OCI-LY3 (cell line): Measurements from ENCODE around the gene PAFAH1B2.
A peak's percentile ranks its signal among the peaks of the same experiment; 100 is the strongest.

Experiments
- H2AFZ ChIP-seq: fragments of 200-600, 300-600 bp; shearing (Covaris generic); 2 replicates; pipeline ENCODE4 v1.6.0; 2014; ENCODE audit warnings: antibody characterized with exemption, low read depth, low read length
- H3K27ac ChIP-seq: fragments of 200-600, 300-600 bp; sonication (generic); 2 replicates; pipeline ENCODE4 v1.5.1; 2014; ENCODE audit warnings: mild to moderate bottlenecking, low read length, moderate library complexity, mixed read lengths
- H3K27me3 ChIP-seq: fragments of 200-600, 300-600 bp; sonication (generic); 2 replicates; pipeline ENCODE4 v1.6.1; 2014; ENCODE audit warnings: low read depth, low read length, mixed read lengths
- H3K36me3 ChIP-seq: fragments of 200-600, 300-600 bp; sonication (generic); replicated peaks from 2 replicates; pipeline ENCODE3; 2014; ENCODE audit warnings: low read depth, low read length, mixed read lengths
- H3K4me1 ChIP-seq: fragments of 300-600, 200-600 bp; sonication (generic); 2 replicates; pipeline ENCODE4 v1.6.1; 2014; ENCODE audit warnings: low read length, mixed read lengths
- H3K4me2 ChIP-seq: fragments of 200-600, 300-600 bp; sonication (generic); 2 replicates; pipeline ENCODE4 v1.6.1; 2014; ENCODE audit warnings: low read length, mixed read lengths
- H3K4me3 ChIP-seq: fragments of 300-600, 200-600 bp; sonication (generic); 2 replicates; pipeline ENCODE4 v1.5.1; 2014; ENCODE audit warnings: antibody characterized with exemption, mild to moderate bottlenecking, low read length, moderate library complexity
- H3K79me2 ChIP-seq: fragments of 300-600, 200-600 bp; shearing (Covaris generic); 2 replicates; pipeline ENCODE4 v1.6.1; 2014; ENCODE audit warnings: mild to moderate bottlenecking, low read length, mixed read lengths
- H3K9ac ChIP-seq: fragments of 300-600, 200-600 bp; shearing (Covaris generic); 2 replicates; pipeline ENCODE4 v1.6.0; 2014; ENCODE audit warnings: mild to moderate bottlenecking, low read length, moderate library complexity
- H3K9me3 ChIP-seq: fragments of 200-600, 300-600 bp; shearing (Covaris generic); 2 replicates; pipeline ENCODE4 v1.6.1; 2014; ENCODE audit warnings: low read length, mixed read lengths; ENCODE audit not compliant: insufficient read depth
- H4K20me1 ChIP-seq: fragments of 200-600, 300-600 bp; sonication (generic); 2 replicates; pipeline ENCODE4 v1.6.1; 2016; ENCODE audit warnings: low read length, mixed read lengths; ENCODE audit not compliant: insufficient read depth
- CTCF ChIP-seq: fragments of 200-600, 300-600 bp; sonication (generic); IDR thresholded peaks from 2 replicates; pipeline ENCODE4 v1.5.1; 2014; ENCODE audit warnings: antibody characterized with exemption, low read length, low read depth
- EZH2phosphoT487 ChIP-seq: fragments of 200-600 bp; shearing (Covaris generic); IDR thresholded peaks from 2 replicates; pipeline ENCODE4 v1.6.1; 2018; ENCODE audit warnings: antibody characterized with exemption, mixed run types, low read depth

PAFAH1B2 gene

GRCh38 chr11:117160826-117161225 lies 16.7 kb downstream of the PAFAH1B2 start:
- Histone ChIP-seq H3K4me1 (peaks cover 16% of the 10 kb centered on the region), H2AFZ (no peak overlapping the region), H3K36me3 (peaks cover 47% of the 10 kb centered on the region), H3K9me3 (no peaks in the 10 kb centered on the region), H3K4me2 (no peak overlapping the region), H3K4me3 (no peak overlapping the region), H3K27me3 (no peaks in the 10 kb centered on the region), H3K79me2 (peaks cover 58% of the 10 kb centered on the region), H4K20me1 (peaks cover 20% of the 10 kb centered on the region), H3K9ac (no peak overlapping the region), H3K27ac (peak overlapping the region; percentile 32; the same call in 1 of the 2 replicates)
- TF ChIP-seq CTCF (no peak), EZH2phosphoT487 (no peak)

- H3K36me3 ChIP-seq, result peaks cover 54% of the 10 kb centered on the region
- H2AFZ ChIP-seq, result no peak overlapping the region
- H3K4me3 ChIP-seq, result no peak overlapping the region
- H3K27ac ChIP-seq, result no peak overlapping the region
- no peaks in the 10 kb centered on the region for H3K4me1 ChIP-seq
- no peak overlapping the region for H3K9ac ChIP-seq
- no peak overlapping the region for H3K4me2 ChIP-seq
- no peaks in the 10 kb centered on the region for H3K27me3 ChIP-seq
- H4K20me1 ChIP-seq, result no peaks in the 10 kb centered on the region; the same call in 1 of the 2 replicates
- no peak for TF ChIP-seq CTCF
- TF ChIP-seq EZH2phosphoT487, result no peak
- no peaks in the 10 kb centered on the region for H3K9me3 ChIP-seq
- H3K79me2 ChIP-seq, result peaks cover 6% of the 10 kb centered on the region; the same call in 1 of the 2 replicates
Measured at GRCh38 chr11:117166491-117166890, 22.4 kb downstream of the PAFAH1B2 start.

- no peak overlapping the region for H3K4me3 ChIP-seq
- H3K27me3 ChIP-seq, result no peaks in the 10 kb centered on the region
- H3K27ac ChIP-seq, result no peak overlapping the region
- peaks cover 40% of the 10 kb centered on the region for H3K36me3 ChIP-seq
- H3K9ac ChIP-seq, result no peak overlapping the region
- H2AFZ ChIP-seq, result no peak overlapping the region
- no peak overlapping the region for H3K4me2 ChIP-seq
- H3K9me3 ChIP-seq, result no peaks in the 10 kb centered on the region
- TF ChIP-seq CTCF (no peak), EZH2phosphoT487 (no peak)
- no peaks in the 10 kb centered on the region for H4K20me1 ChIP-seq
- no peaks in the 10 kb centered on the region for H3K79me2 ChIP-seq
- no peaks in the 10 kb centered on the region for H3K4me1 ChIP-seq
Measured at GRCh38 chr11:117169736-117170135, 25.6 kb downstream of the PAFAH1B2 start.

- Histone ChIP-seq H3K9me3 (no peaks in the 10 kb centered on the region), H3K27ac (no peak overlapping the region), H4K20me1 (no peaks in the 10 kb centered on the region), H3K4me3 (no peak overlapping the region), H3K4me2 (no peak overlapping the region), H3K27me3 (no peaks in the 10 kb centered on the region), H2AFZ (no peak overlapping the region), H3K79me2 (no peaks in the 10 kb centered on the region), H3K36me3 (peaks cover 40% of the 10 kb centered on the region), H3K4me1 (no peaks in the 10 kb centered on the region), H3K9ac (no peak overlapping the region)
- no peak for TF ChIP-seq CTCF
Measured at GRCh38 chr11:117170210-117170609, 26.1 kb downstream of the PAFAH1B2 start.
